DOHH2 (cell line): ENCODE results near the gene TTC27.
"Not testable (repeated sequence)": the region's sequence is repeated elsewhere in the genome, so short reads cannot be mapped to it uniquely, and the experiment has no call there.

Experiments used
- H3F3A ChIP-seq: fragments of 200-600 bp; sonication (generic), shearing (Covaris generic); 2 replicates; pipeline ENCODE4 v1.6.0; 2016; ENCODE audit warnings: antibody characterized with exemption, mild to moderate bottlenecking; ENCODE audit not compliant: control insufficient read depth, insufficient read depth
- H3K27ac ChIP-seq: fragments of 200-600 bp; sonication (generic); 2 replicates; pipeline ENCODE4 v1.5.1; 2014; ENCODE audit warnings: low read depth, mild to moderate bottlenecking, low read length, moderate library complexity
- H3K27me3 ChIP-seq: fragments of 200-600 bp; sonication (generic); 2 replicates; pipeline ENCODE4 v1.6.1; 2014; ENCODE audit warnings: mild to moderate bottlenecking, low read length, mixed read lengths; ENCODE audit not compliant: control insufficient read depth
- H3K36me3 ChIP-seq: fragments of 200-600 bp; sonication (generic); 2 replicates; pipeline ENCODE4 v1.6.1; 2014; ENCODE audit warnings: mild to moderate bottlenecking, low read length, moderate library complexity, mixed read lengths; ENCODE audit not compliant: control insufficient read depth
- H3K4me1 ChIP-seq: fragments of 200-600 bp; sonication (generic); 2 replicates; pipeline ENCODE4 v1.6.1; 2014; ENCODE audit warnings: mild to moderate bottlenecking, low read length, mixed read lengths; ENCODE audit not compliant: control insufficient read depth
- H3K4me2 ChIP-seq: fragments of 200-600 bp; sonication (generic); 2 replicates; pipeline ENCODE4 v1.6.0; 2014; ENCODE audit warnings: mild to moderate bottlenecking, low read length, moderate library complexity
- H3K4me3 ChIP-seq: fragments of 200-600 bp; sonication (generic); 2 replicates; pipeline ENCODE4 v1.5.1; 2014; ENCODE audit warnings: mild to moderate bottlenecking, low read length, mixed read lengths
- H3K79me2 ChIP-seq: fragments of 200-600 bp; sonication (generic); 2 replicates; pipeline ENCODE4 v1.6.1; 2014; ENCODE audit warnings: mild to moderate bottlenecking, low read length, mixed read lengths; ENCODE audit not compliant: control insufficient read depth
- H3K9me2 ChIP-seq: fragments of 200-600 bp; sonication (generic); replicated peaks from 2 replicates; pipeline ENCODE4 v1.6.1; 2014; ENCODE audit warnings: mild to moderate bottlenecking, low read length, mixed read lengths; ENCODE audit not compliant: control insufficient read depth
- H3K9me3 ChIP-seq: fragments of 200-600 bp; sonication (generic); 2 replicates; pipeline ENCODE4 v1.6.1; 2014; ENCODE audit warnings: antibody characterized with exemption, low read length, mixed read lengths; ENCODE audit not compliant: control insufficient read depth, insufficient read depth
- H4K20me1 ChIP-seq: fragments of 200-600 bp; sonication (generic); 2 replicates; pipeline ENCODE4 v1.6.0; 2014; ENCODE audit warnings: low read depth, mild to moderate bottlenecking, antibody characterized with exemption, low read length, moderate library complexity; ENCODE audit not compliant: control insufficient read depth, insufficient read depth
- CTCF ChIP-seq: fragments of 200-600 bp; sonication (generic); IDR thresholded peaks from one replicate; pipeline ENCODE4 v1.5.1; 2014; ENCODE audit warnings: antibody characterized with exemption, mild to moderate bottlenecking, low read depth, low read length; ENCODE audit not compliant: poor library complexity, severe bottlenecking
- EZH2phosphoT487 ChIP-seq: fragments of 200-600 bp; sonication (generic); IDR thresholded peaks from 2 replicates; pipeline ENCODE4 v1.6.1; 2017; ENCODE audit warnings: borderline replicate concordance, mild to moderate bottlenecking, antibody characterized with exemption, low read length, moderate library complexity, mixed read lengths

Gene TTC27

GRCh38 chr2:32721376-32721775 is 93.5 kb downstream of the TTC27 start:
- no peak overlapping the region for H3K27ac ChIP-seq
- H3K9me3 ChIP-seq = no peaks in the 10 kb centered on the region
- no peak for TF ChIP-seq EZH2phosphoT487
- TF ChIP-seq CTCF = no peak
- no peaks in the 10 kb centered on the region for H3K9me2 ChIP-seq
- no peaks in the 10 kb centered on the region for H3K79me2 ChIP-seq
- 0 out of 2 replicates have a peak, but pooled peaks cover 3% of the 10 kb centered on the region for H3K4me1 ChIP-seq
- no peak overlapping the region for H3K4me3 ChIP-seq
- no peaks in the 10 kb centered on the region for H3F3A ChIP-seq
- no peaks in the 10 kb centered on the region for H3K27me3 ChIP-seq
- H4K20me1 ChIP-seq = no peaks in the 10 kb centered on the region
- no peak overlapping the region for H3K4me2 ChIP-seq
- peaks cover 8% of the 10 kb centered on the region for H3K36me3 ChIP-seq

- Histone ChIP-seq H3K9me2 (no peaks in the 10 kb centered on the region), H3K27ac (no peak overlapping the region), H3F3A (no peaks in the 10 kb centered on the region), H3K9me3 (no peaks in the 10 kb centered on the region), H3K79me2 (no peaks in the 10 kb centered on the region), H3K4me1 (0 out of 2 replicates have a peak, but pooled peaks cover 3% of the 10 kb centered on the region), H3K36me3 (peaks cover 8% of the 10 kb centered on the region), H4K20me1 (no peaks in the 10 kb centered on the region), H3K27me3 (no peaks in the 10 kb centered on the region), H3K4me2 (no peak overlapping the region), H3K4me3 (no peak overlapping the region)
- TF ChIP-seq CTCF = no peak
- TF ChIP-seq EZH2phosphoT487 = no peak
Observed at GRCh38 chr2:32723467-32724079, 95.7 kb downstream of the TTC27 start.

- H3K4me1 ChIP-seq, H3K27me3 ChIP-seq: not testable (repeated sequence)
Observed at GRCh38 chr2:32726678-32727077, 98.8 kb downstream of the TTC27 start.

GRCh38 chr2:32727157-32727556 is 99.3 kb downstream of the TTC27 start:
- no peak overlapping the region for H3K4me2 ChIP-seq
- H3K79me2 ChIP-seq = no peaks in the 10 kb centered on the region
- no peaks in the 10 kb centered on the region for H3K9me2 ChIP-seq
- 0 out of 2 replicates have a peak, but pooled peaks cover 3% of the 10 kb centered on the region for H3K4me1 ChIP-seq
- no peaks in the 10 kb centered on the region for H3K9me3 ChIP-seq
- no peak for TF ChIP-seq EZH2phosphoT487
- TF ChIP-seq CTCF = no peak
- peaks cover 6% of the 10 kb centered on the region for H3K36me3 ChIP-seq
- no peaks in the 10 kb centered on the region for H4K20me1 ChIP-seq
- no peaks in the 10 kb centered on the region for H3K27me3 ChIP-seq
- H3K4me3 ChIP-seq = no peak overlapping the region
- no peak overlapping the region for H3K27ac ChIP-seq
- H3F3A ChIP-seq = no peaks in the 10 kb centered on the region

More at GRCh38 chr2:32726678-32727077, 98.8 kb downstream of the TTC27 start:
- H3K4me2 ChIP-seq, H3K79me2 ChIP-seq, H3K27ac ChIP-seq, H3K4me3 ChIP-seq, H3K36me3 ChIP-seq, H3K9me3 ChIP-seq, H4K20me1 ChIP-seq, H3K9me2 ChIP-seq, H3F3A ChIP-seq: not testable (repeated sequence)

- H4K20me1 ChIP-seq, H3F3A ChIP-seq, H3K4me3 ChIP-seq, H3K4me2 ChIP-seq, H3K27ac ChIP-seq, H3K9me2 ChIP-seq, H3K27me3 ChIP-seq, H3K4me1 ChIP-seq, H3K36me3 ChIP-seq, H3K9me3 ChIP-seq, H3K79me2 ChIP-seq: not testable (repeated sequence)
Observed at GRCh38 chr2:32730958-32731357, 103.1 kb downstream of the TTC27 start.
